IMR-90 (cell line): ENCODE results near the gene GFRA4.

ENCODE experiments used
- CTCF ChIP-seq: conservative IDR thresholded peaks from 2 replicates; pipeline ENCODE4 v1.5.1; 2012; ENCODE audit warnings: mild to moderate bottlenecking, low read depth, low read length, improper control_type of control experiment
- RAD21 ChIP-seq: IDR thresholded peaks from 2 replicates; pipeline ENCODE4 v1.6.1; 2012; ENCODE audit warnings: low read length, improper control_type of control experiment

DNA sequence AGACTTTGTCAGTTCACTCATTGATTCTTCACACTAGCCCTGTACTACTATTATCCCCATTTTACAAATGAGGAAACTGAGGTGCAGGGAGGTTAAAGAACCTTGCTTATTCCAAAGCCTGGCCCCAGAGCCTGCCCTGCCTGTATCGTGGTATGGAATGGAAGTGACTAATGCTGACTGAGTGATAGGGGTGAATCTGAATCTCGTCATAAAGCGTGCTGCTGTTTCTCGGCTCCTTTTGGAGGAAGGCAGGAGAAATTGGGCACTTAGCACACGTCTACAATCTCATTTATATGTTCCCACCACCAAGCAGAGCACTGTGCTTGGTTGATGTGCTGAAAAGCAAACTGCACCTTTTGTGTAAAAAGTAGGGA is 17.1 kb downstream of the GFRA4 start:
- TF ChIP-seq RAD21 (no peak), CTCF (no peak)
